ENCODE results near the gene PHACTR3. TPM values are rescaled to one million over a fixed set of nuclear protein-coding genes. Genes with fewer than 3 reads are reported as not detected.

Gene PHACTR3
- total RNA-seq, 3 donors from 2014 or later = 0.41 to 3.4 (median 1.1) TPM

DNA sequence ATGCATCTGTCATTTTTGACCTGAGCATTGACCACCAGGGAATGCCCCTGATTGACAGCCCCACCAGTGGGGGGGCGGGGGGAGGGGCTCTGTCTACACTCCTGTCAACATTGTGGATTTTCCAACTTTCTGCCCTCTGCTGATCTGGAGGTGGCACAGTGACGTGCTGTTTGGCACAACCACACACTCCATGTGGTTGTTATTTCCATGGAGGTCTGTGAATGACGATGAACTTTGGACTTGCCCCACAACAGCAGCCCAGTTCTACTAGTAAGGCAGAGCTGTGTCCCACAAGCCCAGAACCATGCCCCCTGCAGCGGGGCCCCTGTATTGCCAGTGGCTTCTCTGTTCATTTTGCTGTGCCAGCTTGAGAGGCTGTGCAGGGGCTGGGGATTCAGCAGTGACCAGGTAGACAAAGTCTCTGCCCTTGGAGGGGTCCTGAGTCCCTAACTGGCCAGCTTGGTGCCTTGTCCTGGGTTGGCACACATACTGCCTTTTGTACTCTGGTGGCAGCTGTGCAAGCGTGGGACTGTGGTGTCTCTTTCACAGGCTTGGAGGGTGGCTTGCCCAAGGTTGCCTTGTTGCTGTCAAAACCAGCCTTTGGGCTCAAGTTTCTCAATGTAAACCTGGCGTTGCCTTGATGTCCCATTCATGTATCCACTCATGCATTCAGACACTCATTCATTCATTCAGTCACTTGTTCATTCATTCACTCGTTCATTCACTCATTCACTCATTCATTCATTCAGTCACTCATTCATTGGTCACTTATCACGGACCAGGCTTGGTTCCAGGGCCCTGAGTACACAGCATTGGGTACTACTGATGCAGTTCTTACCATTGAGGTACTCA lies 220.6 kb downstream of the PHACTR3 start:
- no peaks in the 10 kb centered on the region for H3K9me3 ChIP-seq
- intact Hi-C loops (cut with DNase I, micrococcal nuclease) = no loop called here
- no peaks in the 10 kb centered on the region for H3K36me3 ChIP-seq (ENCODE audit: low read depth)
- DNase-seq (no peak), ATAC-seq (no peak)
- no peaks in the 10 kb centered on the region for H3K4me1 ChIP-seq (ENCODE audit: low read depth)
- H3K4me3 ChIP-seq = no peak overlapping the region
- TF ChIP-seq, protein P1, sequence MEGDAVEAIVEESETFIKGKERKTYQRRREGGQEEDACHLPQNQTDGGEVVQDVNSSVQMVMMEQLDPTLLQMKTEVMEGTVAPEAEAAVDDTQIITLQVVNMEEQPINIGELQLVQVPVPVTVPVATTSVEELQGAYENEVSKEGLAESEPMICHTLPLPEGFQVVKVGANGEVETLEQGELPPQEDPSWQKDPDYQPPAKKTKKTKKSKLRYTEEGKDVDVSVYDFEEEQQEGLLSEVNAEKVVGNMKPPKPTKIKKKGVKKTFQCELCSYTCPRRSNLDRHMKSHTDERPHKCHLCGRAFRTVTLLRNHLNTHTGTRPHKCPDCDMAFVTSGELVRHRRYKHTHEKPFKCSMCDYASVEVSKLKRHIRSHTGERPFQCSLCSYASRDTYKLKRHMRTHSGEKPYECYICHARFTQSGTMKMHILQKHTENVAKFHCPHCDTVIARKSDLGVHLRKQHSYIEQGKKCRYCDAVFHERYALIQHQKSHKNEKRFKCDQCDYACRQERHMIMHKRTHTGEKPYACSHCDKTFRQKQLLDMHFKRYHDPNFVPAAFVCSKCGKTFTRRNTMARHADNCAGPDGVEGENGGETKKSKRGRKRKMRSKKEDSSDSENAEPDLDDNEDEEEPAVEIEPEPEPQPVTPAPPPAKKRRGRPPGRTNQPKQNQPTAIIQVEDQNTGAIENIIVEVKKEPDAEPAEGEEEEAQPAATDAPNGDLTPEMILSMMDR (IDR thresholded peaks at IDR 0.05) = no peak

DNA sequence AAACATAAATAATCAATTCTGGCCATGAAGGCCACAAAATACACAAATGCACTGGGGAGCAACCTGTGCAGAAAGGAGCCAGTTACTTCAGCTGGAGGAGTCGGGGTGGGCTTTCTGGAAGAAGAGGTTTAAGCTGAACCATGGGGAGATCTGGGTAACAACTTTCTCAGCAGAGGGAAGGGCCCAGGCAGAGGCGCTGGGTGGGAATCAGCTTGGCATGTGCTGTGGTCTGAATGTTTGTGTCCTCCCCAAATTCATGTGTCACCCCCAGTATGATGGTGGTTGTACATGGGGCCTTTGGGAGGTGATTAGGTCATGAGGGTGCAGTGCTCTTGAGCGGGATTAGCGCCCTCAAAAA lies 221.2 kb downstream of the PHACTR3 start:
- no peaks in the 10 kb centered on the region for H3K4me1 ChIP-seq (ENCODE audit: low read depth)
- DNase-seq = no peak
- H3K4me3 ChIP-seq = no peak overlapping the region
- no peaks in the 10 kb centered on the region for H3K36me3 ChIP-seq (ENCODE audit: low read depth)
- no peaks in the 10 kb centered on the region for H3K9me3 ChIP-seq
- intact Hi-C loops (cut with DNase I, micrococcal nuclease) = no loop called here
- ATAC-seq = no peak
- TF ChIP-seq, protein P1 (IDR thresholded peaks at IDR 0.05) = no peak

DNA sequence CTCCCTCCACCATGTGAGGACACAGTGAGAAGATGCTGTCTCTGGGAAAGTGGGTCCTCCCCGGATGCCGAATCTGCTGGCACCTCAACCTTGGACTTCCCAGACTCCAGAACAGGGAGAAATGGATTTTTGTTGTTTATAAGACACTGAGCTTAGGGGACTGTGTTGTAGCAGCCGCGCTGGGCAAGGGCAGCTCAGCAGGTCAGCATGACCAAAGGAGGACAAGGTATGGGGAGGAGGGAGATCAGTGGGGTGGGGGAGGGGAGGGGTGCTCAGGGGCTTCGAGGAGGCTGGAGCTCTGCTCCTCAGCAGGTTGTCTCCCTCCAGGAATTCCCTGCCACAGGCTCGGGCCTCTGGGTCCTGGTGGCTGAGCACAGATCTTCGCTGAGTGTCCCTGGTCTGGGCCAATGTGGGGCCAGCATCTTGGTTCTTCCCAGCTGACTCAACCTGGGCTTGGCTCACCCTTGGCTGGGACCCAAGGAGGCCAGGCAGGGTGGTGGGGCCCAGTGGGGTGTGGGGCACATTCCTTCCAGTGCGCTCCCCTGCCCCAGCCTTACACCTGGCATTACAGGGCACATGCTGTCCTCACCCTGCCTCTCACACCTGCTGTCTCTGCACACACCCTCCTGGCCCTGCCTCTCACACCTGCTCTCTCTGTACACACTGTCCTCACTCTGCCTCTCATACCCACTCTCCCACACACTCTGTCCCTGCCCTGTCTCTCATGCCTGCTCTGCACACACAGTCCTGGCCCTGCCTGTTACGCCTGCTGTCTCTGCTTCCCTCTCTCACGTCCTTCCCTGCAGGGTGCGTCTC lies 221.8 kb downstream of the PHACTR3 start:
- ATAC-seq = peak; percentile 91
- TF ChIP-seq, protein P1 (IDR thresholded peaks at IDR 0.05) = no peak
- H3K4me3 ChIP-seq = no peak overlapping the region
- no peaks in the 10 kb centered on the region for H3K36me3 ChIP-seq (ENCODE audit: low read depth)
- H3K9me3 ChIP-seq = no peaks in the 10 kb centered on the region
- DNase-seq = peak; percentile 77 to 91 (median 84)
- intact Hi-C loops (cut with DNase I, micrococcal nuclease) = no loop called here
- no peaks in the 10 kb centered on the region for H3K4me1 ChIP-seq (ENCODE audit: low read depth)

DNA sequence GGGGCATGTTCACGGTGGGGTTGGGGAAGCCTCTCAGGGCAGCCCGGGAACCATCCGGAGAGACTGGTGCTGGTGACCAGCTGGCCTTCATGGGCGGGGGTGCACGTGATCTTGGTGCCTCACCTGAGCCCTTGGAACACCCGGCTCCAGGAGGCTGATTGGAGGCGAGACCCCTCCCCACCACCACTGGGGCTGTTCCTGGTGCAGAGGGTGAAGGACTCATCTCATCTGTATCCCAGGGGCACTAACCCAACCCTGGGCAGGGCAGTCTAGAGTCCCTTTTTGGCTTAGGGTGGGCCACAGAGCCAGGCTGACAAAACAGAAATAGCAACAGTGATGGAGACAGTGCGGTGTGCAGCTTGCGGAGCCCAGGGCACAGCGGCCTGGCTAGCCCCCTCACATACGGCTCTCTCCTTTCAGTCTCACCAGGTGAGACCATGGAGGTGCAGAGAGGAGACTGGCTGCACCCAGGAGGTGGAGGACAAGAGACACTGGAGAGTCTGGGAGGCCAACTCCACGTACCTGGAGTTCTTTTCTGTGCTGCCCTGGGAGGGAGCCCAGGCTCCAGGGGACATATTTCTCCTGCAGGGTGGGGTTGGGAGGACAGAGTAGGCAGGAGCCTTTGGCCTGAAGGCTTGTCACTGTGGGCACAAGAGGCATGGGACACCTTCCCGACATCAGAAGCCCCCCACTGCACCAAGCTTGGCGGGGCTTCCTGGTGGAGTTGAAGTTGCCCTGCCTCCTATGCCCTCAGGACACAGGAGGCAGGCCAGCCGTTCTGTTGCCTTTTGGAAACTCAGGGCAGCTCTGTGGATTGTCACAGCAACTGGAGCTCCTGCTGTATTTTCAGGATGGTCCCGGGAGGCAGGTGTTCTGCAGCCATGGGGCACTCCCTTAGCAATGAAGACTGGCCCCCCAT lies 223.1 kb downstream of the PHACTR3 start:
- Histone ChIP-seq H3K9me3 (no peaks in the 10 kb centered on the region), H3K36me3 (ENCODE audit: low read depth) (no peaks in the 10 kb centered on the region), H3K4me3 (no peak overlapping the region), H3K4me1 (ENCODE audit: low read depth) (no peaks in the 10 kb centered on the region)
- ATAC-seq = peak; percentile 2
- intact Hi-C loops (cut with DNase I, micrococcal nuclease) = no loop called here
- TF ChIP-seq, protein P1 (IDR thresholded peaks at IDR 0.05) = no peak
- DNase-seq = peak in 1 of 3 donors; percentile 46
